K562 (cell line): ENCODE measurements around the gene CEBPZ.

Source experiments
- ATF2 ChIP-seq: sonication (generic); formaldehyde crosslinking; IDR thresholded peaks from 2 replicates; pipeline ENCODE4 v1.8.1; 2022; ENCODE audit warnings: missing genetic modification reagents
- CHD4 ChIP-seq: fragments of 200-600 bp; sonication (generic); IDR thresholded peaks from 3 replicates; pipeline ENCODE4 v1.6.1; 2012; ENCODE audit warnings: low read depth, mild to moderate bottlenecking, mixed read lengths, low read length, inconsistent platforms; ENCODE audit not compliant: insufficient read depth, insufficient replicate concordance, poor library complexity, severe bottlenecking
- CTCF ChIP-seq, 3 experiments: IDR thresholded peaks in 2 of 3; conservative IDR thresholded peaks in 1 of 3; 2 replicates each; pipeline ENCODE4 v1.5.1; 2011 to 2012; ENCODE audit warnings: low read length in 3 of 3, mild to moderate bottlenecking in 3 of 3, control low read depth in 2 of 3, improper control_type of control experiment in 1 of 3, inconsistent platforms in 1 of 3, low read depth in 1 of 3, mixed read lengths in 1 of 3, moderate library complexity in 1 of 3; ENCODE audit not compliant: insufficient read depth in 2 of 3
- EP300 ChIP-seq: IDR thresholded peaks from 2 replicates; pipeline ENCODE4 v1.6.1; 2012; ENCODE audit warnings: low read length, improper control_type of control experiment
- HINFP ChIP-seq: fragments of 450-650 bp; conservative IDR thresholded peaks from 2 replicates; pipeline ENCODE4 v1.6.1; 2016; ENCODE audit warnings: missing genetic modification characterization, low read depth, mild to moderate bottlenecking, control low read depth, missing compliant biosample characterization
- HNRNPH1 ChIP-seq: fragments of 200-400 bp; formaldehyde crosslinking; optimal IDR thresholded peaks from 2 replicates; pipeline ENCODE3; 2017; ENCODE audit warnings: low read depth, mild to moderate bottlenecking, low read length, moderate library complexity
- KAT2B ChIP-seq: IDR thresholded peaks from one replicate; pipeline ENCODE4 v1.6.1; 2012; ENCODE audit warnings: low read depth, mild to moderate bottlenecking, control low read depth, inconsistent platforms, low read length, moderate library complexity
- KDM1A ChIP-seq, 2 experiments: fragments of 450-650 bp; IDR thresholded peaks; 2 replicates each; pipeline ENCODE4 v1.6.1; 2016; ENCODE audit warnings: mild to moderate bottlenecking in 2 of 2
- MAX ChIP-seq: sonication (generic); formaldehyde crosslinking; IDR thresholded peaks from 2 replicates; pipeline ENCODE4 v1.9.0; 2022; ENCODE audit warnings: mild to moderate bottlenecking, missing genetic modification reagents
- POLR2AphosphoS5 ChIP-seq: IDR thresholded peaks from 2 replicates; pipeline ENCODE4 v1.6.1; 2011; ENCODE audit warnings: mild to moderate bottlenecking, low read depth, low read length, moderate library complexity; ENCODE audit not compliant: control insufficient read depth, insufficient read depth
- PREB ChIP-seq: sonication (generic); formaldehyde crosslinking; IDR thresholded peaks from 2 replicates; pipeline ENCODE4 v1.8.1; 2023; ENCODE audit warnings: mild to moderate bottlenecking, missing genetic modification reagents
- RNF2 ChIP-seq: sonication (generic); IDR thresholded peaks from 2 replicates; pipeline ENCODE4 v1.6.1; 2016
- ZNF175 ChIP-seq: fragments of 200-800 bp; sonication (Bioruptor generic); IDR thresholded peaks from 2 replicates; pipeline ENCODE4 v1.6.1; 2016; ENCODE audit warnings: low read depth, mild to moderate bottlenecking, missing genetic modification characterization, missing compliant biosample characterization
- ZNF764 ChIP-seq: fragments of 250-450 bp; sonication (Bioruptor Pico); IDR thresholded peaks from 2 replicates; pipeline ENCODE4 v1.4.0; 2020; ENCODE audit warnings: low read depth, mild to moderate bottlenecking, moderate library complexity

- TF ChIP-seq RNF2 (no peak), CTCF (IDR thresholded peaks at IDR 0.05 in 2 of 3, conservative IDR thresholded peaks at IDR 0.05 in 1 of 3; ENCODE audit: insufficient read depth in 2 of 3, low read depth in 1 of 3, low read length in 3 of 3) (no peak), ZNF764 (CRISPR knock-in tag) (no peak), PREB (no peak), KDM1A (IDR thresholded peaks at IDR 0.05) (no peak), HNRNPH1 (no peak), ATF2 (CRISPR knock-in tag) (no peak), ZNF175 (CRISPR knock-in tag) (no peak), POLR2AphosphoS5 (no peak), EP300 (no peak), MAX (no peak), KAT2B (no peak), CHD4 (no peak), HINFP (no peak)
Observed at GRCh38 chr2:37224063-37224462, 7.3 kb downstream of the CEBPZ start.
